Measurements from ENCODE around the gene MMP20.
"Not testable (repeated sequence)": the region's sequence is repeated elsewhere in the genome, so short reads cannot be mapped to it uniquely, and the experiment has no call there.

Gene MMP20

GRCh38 chr11:102625177-102625576, at the start of gene MMP20:
Gene MMP20 (minus strand): TSS chr11:102625332. CDS start chr11:102625319, 13 bp downstream.
- DNase-seq = no peak

DNA sequence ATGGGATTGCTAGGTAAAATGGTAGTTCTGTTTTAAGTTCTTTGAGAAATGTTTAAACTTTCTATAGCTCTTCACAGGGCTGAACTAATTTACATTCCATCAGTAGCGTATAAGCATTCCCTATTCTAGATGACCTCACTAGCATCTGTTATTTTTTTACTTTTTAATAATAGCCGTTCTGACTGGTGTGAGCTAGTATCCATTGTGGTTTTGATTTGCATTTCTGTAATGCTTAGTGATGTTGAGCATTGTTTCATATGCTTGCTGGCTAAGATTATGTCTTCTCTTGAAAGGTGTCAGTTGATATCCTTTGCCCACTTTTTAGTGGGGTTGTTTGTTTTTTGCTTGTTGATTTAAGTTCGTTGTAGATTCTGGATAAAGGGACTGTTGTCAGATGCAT, 44.5 kb upstream of the MMP20 start:
- no peak for DNase-seq

- DNase-seq = peak; percentile 28
These were observed 41.3 kb upstream of the MMP20 start for GRCh38 chr11:102666331-102666957.

DNA sequence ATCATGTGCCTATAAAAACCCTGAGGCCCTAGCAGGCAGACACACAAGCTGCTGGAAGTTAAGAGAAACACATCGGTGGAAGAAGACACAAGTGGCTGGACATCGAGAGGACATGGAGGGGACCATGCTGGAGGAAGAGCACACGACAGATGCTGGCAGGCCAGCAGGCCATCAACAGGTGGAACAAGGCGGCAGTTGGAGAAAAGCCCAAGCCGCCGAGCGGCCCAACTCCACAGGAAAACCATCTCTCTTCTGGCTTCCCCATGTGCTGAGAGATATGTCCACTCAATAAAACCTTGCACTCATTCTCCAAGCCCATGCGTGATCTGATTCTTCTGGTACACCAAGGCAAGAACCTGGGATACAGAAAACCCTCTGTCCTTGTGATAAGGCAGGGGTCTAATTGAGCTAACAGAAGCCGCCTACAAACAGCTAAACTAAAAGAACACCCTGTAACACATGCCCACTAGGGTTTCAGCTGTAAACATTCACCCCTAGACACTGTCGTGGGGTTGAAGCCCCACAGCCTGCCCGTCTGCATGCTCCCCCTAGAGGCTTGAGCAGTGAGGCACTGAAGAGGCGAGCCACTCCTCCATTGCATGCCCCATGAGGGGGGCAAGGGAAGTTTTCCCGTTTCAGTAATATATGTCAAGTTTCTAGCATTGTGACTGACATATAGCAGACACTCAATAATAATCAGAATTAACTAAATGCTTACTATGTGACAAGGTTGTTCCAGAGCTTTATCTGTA, 39.0 kb upstream of the MMP20 start:
- DNase-seq = peak; percentile 5

DNA sequence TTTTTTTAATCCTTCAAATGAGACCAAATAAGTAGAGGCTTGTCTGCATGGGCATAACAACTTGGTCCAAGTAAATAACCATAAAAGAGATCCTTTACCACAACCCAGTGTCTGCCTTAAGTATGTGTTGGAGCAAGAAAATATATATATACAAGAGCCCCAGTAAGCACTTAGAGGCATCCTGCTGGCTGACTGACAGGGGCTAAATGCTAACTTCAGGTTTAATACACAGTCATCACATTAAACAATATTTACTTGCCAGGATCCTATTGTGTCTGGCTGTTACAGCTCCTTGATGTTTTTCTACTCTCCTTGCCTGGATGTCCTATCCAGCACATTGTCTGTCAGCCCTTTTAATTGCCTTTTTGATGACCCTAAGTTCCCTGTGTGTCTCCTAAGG, 37.5 kb upstream of the MMP20 start:
- DNase-seq = no peak

DNA sequence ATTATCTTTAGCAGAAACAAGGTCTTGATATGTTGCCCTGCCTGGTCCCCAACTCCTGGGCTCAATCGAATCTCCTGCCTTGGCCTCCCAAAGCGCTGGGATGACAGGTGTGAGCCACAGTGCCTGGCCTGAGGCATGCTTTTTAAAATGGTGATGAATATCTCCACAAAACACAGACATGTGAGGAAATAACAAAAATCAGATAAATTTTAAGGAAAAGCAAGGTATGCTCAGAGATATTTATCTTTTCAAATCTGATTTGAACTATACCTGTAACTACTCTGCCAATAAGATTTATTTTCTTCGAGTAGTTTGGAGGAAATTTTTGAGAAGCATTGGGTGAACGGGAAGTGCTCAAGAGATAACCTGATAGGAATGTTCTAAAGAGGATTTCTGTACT, 35.9 kb upstream of the MMP20 start:
- no peak for DNase-seq

DNA sequence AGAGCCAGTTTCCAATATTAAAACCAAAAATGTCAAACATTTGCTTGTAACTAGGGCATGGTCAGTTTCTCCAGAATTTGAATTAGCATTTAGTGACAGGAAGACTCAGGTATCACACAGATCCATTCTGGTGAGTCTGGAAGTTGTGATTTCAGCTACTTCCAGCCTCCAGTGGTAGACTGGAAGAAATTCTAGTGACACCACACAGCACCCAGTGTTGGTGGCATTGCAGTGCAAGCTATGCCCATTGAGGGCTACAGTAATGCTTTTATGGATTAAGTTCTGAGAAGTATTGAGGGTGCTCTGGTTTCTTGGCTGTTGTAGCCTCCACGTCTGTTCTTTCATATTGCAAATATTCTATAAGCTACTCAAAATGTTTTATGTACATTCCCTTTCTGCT, 31.4 kb upstream of the MMP20 start:
- no peak for DNase-seq

DNA sequence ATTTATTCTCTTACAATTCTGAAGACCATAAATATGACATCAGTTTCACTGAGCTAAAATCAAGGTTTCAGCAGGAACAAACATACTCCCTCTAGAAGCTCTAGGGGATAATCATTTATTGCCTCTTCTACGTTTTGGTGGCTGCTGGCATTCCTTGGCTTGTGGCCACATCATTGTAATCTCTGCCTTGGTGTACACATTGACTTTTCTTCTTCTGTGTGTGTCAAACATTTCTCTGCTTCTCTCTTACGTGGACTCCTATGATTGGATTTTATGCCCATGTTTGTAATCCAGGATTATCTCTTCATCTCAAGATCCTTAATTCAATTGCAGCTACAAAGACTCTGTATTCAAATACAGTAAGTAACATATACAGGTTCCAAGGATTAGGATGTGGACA, 30.4 kb upstream of the MMP20 start:
- no peak for DNase-seq

DNA sequence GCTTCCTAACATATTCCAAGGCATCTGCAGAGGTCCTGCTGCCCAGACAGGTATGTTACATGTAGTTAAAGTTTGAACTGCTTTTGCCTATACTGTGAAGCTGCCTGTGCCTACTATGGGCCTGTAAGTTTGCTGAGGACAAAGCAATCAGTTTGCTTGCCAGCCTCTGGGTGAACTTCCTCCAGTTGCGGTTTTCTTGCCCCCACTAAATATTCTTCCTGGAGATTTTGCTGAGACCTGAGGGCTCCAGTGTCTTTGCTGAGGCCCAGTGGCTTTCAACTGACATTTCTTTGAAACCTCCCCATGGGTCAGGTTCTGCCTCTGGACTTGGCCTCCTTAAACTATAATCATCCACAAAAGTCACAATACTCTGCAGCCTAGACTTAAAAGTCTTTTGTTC, 29.6 kb upstream of the MMP20 start:
- DNase-seq = no peak

- no peak for DNase-seq
These were observed 28.7 kb upstream of the MMP20 start for GRCh38 chr11:102653744-102654291.

GRCh38 chr11:102647430-102647829, 22.3 kb upstream of the MMP20 start:
- no peak for DNase-seq

DNA sequence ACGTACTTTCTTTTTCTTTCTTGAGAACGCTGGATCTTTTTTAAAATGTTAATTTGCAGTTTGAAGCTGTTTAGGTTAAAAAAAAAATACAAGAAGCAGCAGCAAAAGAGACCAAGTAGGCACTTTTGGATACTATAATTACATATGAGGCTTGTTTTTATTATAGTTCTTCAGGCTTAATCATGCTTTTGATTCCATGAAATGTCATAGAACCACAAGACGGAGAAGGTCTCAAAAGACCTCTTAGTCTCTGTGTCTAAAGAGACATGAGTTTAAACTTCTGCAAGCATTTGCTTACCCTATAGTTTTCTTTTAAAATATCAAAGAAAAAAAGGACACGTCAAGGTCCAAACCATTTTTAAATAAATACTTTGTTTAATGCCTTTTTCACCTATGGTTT, 18.8 kb upstream of the MMP20 start:
- no peak for DNase-seq

GRCh38 chr11:102640946-102641345, 15.8 kb upstream of the MMP20 start:
- DNase-seq = no peak

- no peak for DNase-seq
These were observed 14.5 kb upstream of the MMP20 start for GRCh38 chr11:102639656-102640055.

DNA sequence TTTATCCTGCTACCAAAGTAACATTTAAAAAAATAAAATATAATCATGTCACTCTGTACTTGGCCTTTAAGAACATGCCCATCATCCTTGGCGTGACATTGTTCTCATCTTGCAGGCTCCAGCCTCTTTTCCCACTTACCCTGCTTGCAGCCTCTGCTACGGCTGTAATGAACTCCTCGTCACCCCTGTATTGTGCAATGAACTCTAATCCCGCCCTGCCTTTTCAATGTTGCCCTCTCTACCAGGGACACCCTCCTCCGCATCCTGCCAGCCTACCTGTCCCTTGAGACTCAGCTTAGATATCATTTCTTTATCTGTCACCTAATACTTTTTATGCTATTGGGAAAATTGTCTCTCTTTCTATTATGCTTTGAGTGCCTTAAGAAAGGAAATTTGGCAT, 12.6 kb upstream of the MMP20 start:
- DNase-seq = no peak

- DNase-seq = no peak
These were observed 8.4 kb upstream of the MMP20 start for GRCh38 chr11:102633385-102634026.

- DNase-seq = no peak
These were observed 6.9 kb upstream of the MMP20 start for GRCh38 chr11:102632026-102632425.

GRCh38 chr11:102630598-102631448, 5.7 kb upstream of the MMP20 start:
- DNase-seq = no peak

DNA sequence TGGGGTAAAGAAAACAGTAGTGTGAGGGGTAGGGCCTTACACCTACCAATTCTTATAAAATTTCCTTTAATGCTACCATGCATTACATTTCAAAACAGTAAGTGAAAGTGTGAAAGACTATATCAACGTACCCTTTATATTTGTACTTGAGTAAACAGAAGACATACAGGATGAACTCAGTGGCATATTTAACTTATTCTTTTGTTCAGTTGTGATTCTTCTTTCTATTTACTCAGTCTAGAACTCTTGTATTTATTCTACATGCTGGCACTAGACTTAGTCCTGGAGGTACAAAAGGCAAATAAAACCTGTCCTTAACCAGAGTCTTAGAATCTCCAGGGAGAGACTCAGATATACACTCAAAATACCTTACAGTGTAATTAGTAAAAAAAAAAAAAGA, 4.8 kb upstream of the MMP20 start:
- DNase-seq = not testable (repeated sequence)

- DNase-seq = no peak
These were observed 1.5 kb upstream of the MMP20 start for GRCh38 chr11:102626676-102627075.

- DNase-seq = no peak
These were observed 1.1 kb downstream of the MMP20 start for GRCh38 chr11:102623998-102624397.

- no peak for DNase-seq
These were observed 2.0 kb downstream of the MMP20 start for GRCh38 chr11:102623128-102623527.

DNA sequence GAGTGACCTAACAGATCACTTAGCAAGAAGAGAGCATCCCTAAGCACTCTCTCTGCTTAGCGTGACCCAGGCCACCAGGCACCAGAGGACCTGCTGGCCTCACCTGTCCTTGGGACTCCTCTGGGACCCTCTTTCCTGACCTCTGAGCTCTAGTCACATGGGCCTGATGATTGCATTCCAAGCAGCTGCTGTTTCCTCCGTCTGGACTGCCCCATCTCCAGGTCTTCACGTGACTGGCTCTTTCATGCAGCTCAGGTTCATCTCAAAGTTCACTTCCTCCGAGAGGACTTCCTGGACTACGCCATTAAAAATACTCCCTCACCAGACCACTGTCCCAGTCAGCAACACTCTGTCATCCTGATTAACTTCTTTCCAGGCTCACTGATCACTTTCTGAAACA, 2.9 kb downstream of the MMP20 start:
- DNase-seq = no peak

Measured in CD4-positive, alpha-beta T cell treated with Interleukin-6 for 4 hours (primary cell).